Activated CD4-positive, CD25-positive, alpha-beta regulatory T cell treated with anti-CD3 and anti-CD28 coated beads, Interleukin-2, amount 50 U/mL, for 16 hours (primary cell): ENCODE results near the gene MEGF6.

ENCODE experiments used
- DNase-seq: peaks from one replicate; pipeline ENCODE4 v3.0.0-alpha.2; 2020; ENCODE audit warnings: low read depth, low spot score

MEGF6 gene

GRCh38 chr1:3470650-3471355 lies 140.5 kb downstream of the MEGF6 start:
- no peak for DNase-seq

GRCh38 chr1:3469849-3470649 lies 141.3 kb downstream of the MEGF6 start:
- DNase-seq, result no peak

GRCh38 chr1:3469104-3469848 lies 142.0 kb downstream of the MEGF6 start:
- no peak for DNase-seq

DNA sequence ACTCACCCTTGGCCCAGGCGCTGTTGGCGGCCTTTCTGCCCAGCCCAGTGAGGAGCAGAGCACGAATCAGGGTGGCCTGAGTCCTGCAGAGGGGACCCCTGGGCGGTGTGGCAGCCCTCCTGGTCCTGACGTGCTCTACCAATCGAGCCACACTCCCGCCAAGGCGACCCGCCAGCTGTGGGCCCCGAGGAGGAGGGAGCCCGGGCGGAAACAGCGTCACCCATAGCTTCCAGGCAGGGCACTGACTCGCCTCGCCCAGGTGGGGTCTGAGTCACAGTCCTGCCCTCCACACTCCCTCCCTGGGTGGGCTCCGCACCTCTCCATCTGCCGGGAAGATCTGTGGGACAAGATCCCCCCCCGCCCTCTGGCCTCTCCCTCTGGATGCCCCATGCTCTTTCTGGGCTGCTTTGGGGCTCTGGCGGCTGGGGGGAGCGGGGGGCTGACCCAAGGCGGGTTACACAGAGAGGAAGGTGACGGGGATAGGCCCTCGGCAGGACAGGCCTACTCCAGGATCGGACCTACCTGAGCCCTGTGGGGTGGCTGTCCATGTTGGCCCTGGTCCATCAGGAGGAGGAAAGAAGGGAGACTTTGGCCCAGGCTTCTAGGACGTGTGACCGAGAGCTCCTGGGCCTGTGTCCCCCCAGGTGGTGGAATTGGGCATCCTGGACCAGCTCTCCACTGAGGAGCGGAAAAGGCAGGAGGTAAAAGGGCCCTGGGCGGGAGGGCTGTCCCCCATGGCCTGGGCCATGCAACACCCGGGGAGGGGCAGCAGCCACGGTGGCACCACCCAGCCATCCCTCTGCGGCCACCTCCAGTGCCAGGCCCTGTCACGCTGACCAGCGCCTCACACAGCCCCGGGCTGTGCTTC lies 142.8 kb downstream of the MEGF6 start:
- no peak for DNase-seq

GRCh38 chr1:3467096-3468036 lies 143.9 kb downstream of the MEGF6 start:
- DNase-seq, result no peak

DNA sequence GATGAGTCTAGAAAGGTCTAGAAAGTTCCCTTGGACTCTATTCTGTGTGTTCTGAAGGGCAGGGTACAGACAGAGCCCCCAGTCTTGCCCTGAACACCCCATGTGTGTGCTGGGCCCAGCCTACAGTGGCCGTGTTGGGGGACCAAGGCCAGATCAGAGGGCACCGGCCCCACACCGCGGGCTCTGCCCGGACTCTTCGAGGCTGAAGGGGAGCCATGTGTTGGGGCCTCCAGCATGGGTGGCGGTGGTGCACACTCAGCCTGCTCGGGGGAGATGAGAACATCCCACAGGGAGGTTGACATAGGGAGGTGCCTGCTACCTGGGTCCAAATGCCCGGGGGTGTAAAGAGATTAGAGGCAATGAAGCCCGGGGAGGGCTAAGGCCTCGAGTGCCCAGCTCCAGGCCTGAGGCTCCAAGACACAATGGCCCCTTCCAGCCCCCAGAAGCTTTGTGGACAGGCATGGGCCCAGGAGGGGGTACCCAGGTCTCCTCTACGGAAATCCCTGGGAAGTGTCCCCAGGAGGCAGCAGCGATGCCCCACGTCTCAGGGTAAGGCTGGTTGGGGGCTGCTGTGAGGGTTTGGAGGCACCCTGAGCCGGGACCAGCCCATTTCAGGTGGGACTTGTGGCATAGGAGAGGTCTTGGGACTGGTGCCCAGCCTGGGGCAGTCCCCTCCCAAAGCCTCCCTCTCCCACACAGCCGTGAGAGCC lies 144.8 kb downstream of the MEGF6 start:
- DNase-seq, result no peak

GRCh38 chr1:3465935-3466321 lies 145.4 kb downstream of the MEGF6 start:
- no peak for DNase-seq

DNA sequence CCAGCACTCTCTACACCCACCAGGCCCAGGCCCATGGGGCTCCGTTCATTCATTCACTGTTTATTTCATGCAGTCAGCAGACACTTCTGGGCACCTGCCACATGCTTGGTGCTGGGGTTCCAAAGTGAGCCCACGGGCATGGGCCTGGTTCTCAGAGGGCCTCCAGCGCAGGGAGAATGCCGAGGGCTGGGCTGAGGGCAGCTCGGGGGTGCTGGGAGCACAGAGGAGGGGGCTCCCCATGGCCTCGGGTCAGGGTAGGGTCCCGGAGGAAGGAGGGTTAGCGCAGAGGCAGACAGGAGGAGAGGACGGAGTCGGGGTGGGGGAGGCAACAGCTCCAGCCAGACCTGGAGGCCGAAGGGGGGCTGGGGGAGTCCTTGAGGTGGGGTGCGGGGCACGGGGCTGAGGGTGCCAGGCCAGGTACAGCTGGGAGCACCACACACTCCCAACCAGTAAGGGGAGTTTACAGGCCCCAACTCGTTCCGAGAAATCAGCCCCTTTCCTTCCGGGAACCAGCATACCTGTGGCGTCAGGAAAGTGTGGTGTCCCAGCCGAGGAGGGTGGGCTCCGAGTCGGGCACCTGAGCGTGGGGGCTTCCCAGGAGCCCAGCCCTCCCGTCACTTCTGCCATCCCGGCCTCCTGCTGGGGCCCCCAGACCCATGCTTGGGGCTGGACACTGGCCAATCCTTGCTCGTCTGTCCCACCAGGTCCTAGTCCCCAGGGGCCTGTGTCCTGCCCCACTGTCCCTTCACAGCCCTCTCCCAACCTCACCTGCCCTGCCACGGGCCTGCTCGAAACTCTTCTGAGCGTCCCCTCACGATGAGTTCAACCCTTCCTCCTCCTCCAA lies 146.0 kb downstream of the MEGF6 start:
- DNase-seq, result no peak

DNA sequence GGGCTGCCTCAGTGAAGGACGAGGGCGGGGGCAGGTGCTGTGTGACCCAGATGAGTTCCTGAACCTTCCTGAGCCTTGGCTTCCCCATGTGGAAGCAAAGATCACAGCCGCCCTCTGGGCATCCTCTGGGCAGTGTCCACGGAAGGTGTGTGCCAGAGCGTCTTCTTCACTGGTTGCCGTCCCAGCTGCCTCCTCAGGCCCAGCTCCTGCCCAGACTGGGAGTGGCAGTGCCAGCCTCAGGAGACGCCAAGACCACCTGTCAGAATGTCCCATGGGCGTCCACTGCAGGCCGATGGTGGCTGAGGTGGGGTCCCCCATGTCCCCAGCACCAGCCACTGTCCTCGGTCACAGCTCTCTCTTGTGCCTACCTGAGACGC lies 146.7 kb downstream of the MEGF6 start:
- no peak for DNase-seq

- DNase-seq, result no peak
Observed at GRCh38 chr1:3463891-3464648, 147.2 kb downstream of the MEGF6 start.

DNA sequence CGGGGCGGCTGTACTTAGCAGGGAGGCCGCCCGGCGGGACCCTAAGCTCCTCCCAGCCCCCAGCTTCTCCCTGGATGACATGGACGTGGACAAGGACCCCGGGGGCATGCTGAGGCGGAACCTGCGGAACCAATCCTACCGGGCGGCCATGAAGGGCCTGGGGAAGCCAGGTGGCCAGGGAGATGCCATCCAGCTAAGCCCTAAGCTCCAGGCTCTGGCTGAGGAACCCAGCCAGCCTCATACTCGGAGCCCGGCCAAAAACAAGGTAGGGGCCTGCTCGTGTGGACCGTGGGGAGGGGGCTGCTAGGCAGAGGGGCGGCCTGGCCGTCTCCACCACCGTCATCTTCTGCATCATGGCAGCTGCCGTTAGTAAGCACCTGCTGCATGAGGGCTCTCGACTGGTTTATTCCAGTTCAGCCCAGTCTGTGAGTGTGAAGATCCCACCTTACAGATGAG lies 147.9 kb downstream of the MEGF6 start:
- DNase-seq, result no peak

GRCh38 chr1:3463013-3463385 lies 148.3 kb downstream of the MEGF6 start:
- DNase-seq, result no peak

- no peak for DNase-seq
Observed at GRCh38 chr1:3462356-3463012, 148.8 kb downstream of the MEGF6 start.

DNA sequence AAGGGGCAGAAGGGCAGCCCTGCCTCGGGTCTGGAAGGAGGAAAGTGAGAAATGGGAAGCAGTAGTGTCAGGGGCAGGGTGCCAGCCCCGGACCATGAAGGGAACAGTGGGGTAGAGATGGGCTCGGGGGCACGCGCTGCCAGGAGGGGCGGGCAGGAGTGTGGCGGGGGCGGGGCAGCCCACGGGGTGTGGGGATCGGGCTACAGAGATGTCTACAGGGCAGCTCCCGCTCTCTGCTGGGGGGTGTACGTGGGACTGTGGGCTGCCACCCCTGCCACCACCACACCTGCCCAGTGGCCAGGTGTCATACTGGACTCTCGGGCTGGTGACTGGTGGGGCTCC lies 149.4 kb downstream of the MEGF6 start:
- DNase-seq, result no peak

- no peak for DNase-seq
Observed at GRCh38 chr1:3461238-3461933, 149.9 kb downstream of the MEGF6 start.

DNA sequence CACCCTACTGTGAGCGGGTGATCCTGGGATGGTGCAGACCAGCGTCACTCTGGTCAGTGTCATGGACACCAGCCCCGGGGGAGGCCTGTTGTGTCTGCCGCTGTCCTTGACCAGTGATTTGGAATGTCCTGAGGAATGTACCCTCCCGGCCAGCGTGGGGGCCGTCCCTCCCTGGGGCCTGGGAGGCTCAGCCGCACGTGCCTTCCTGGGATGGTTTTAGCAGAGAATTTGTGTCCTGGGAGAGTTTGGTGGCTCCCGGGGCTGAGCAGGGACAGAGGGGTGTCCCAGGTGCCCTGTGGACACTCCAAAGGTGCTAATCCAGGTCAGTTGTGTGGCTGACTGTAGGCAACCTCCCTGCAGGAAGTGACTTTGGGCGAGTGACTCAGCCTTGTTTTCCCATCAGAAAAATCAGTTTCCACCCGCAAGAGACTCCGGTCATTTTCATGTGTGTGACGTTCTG lies 150.6 kb downstream of the MEGF6 start:
- no peak for DNase-seq
